ENCODE results near the gene ATAD2B.

- TF ChIP-seq CTCF (IDR thresholded peaks at IDR 0.05): no peak
- TF ChIP-seq POLR2A (IDR thresholded peaks at IDR 0.05): no peak
These were observed 59.5 kb downstream of the ATAD2B start for GRCh38 chr2:23867449-23867848.

Data from body of pancreas (tissue), 4 donors.